HG03095 (cell line): ENCODE data around the gene IZUMO3.
"Not testable (repeated sequence)": the region's sequence is repeated elsewhere in the genome, so short reads cannot be mapped to it uniquely, and the experiment has no call there.

Source experiments
- ATAC-seq: cut with Tn5 transposase; IDR thresholded peaks from one replicate; pipeline ENCODE4 v1.9.1; 2021; ENCODE audit warnings: moderate library complexity; ENCODE audit not compliant: unreplicated experiment

The IZUMO3 gene, protein sequence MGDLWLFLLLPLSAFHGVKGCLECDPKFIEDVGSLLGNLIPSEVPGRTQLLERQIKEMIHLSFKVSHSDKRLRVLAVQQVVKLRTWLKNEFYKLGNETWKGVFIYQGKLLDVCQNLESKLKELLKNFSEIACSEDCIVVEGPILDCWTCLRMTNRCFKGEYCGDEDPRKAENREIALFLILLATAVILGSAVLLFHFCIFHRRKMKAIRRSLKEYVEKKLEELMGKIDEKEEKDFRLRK

DNA sequence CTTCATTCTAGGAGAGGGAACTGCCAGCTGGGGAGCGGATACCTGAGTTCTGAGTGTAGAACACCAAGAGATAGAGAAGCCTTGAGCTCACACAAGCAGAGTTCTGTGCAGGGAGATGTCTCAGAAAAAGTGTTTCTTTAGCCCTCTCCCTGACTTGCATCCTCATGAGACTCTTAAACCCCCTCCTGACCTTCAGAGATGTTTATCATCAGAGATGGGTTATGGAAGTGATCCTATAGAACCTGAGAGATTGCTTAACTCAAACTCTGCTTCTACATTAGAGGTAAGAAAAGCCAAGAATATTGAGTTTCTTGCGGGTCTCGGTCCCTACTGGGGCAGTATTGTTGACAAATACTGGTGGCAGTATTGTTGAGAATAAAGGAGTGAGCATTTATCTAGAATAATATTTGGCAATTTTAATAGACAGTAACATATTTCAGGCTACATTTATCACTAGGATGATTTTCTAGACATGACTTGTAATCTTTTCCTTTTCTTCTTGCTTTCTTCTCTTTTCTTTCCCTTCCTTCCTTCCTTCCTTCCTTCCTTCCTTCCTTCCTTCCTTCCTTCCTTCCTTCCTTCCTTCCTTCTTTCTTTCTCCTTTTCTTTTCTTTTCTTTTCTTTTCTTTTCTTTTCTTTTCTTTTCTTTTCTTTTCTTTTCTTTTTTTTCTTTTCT is at the start of gene IZUMO3:
IZUMO3 (minus strand) TSS at position 51 of the 676 bp plus-strand sequence. CDS start 248 bp downstream, outside the sequence.
- no peak for ATAC-seq

DNA sequence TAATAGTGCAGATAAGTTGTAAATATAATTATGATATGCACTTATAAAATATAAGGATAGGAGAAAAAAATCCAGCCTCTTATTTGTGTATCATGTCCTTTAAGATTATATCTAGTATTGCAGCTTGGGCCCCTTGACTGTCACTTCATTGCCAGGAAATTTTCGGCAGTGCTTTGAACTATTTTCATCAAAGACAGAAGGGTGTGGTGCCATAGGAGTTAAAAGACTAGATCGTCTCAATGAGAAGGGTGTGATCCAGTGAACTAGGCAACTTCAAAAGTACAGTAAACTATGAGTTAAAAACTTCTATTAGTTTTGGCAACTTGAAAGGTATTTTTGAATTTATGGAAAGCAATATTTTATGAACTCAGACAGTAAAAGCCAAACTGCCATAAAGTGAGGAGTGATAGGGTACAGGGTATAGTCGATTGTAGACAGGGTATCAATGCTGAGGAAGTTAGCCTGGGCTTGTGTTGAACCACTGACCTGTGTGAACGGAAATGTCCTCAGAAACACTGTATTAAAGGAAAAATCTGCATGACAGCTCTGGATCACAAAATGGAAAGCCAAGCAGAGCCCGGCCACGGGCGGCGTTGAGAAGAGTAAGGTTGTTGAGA is 48.6 kb upstream of the IZUMO3 start:
- no peak for ATAC-seq

DNA sequence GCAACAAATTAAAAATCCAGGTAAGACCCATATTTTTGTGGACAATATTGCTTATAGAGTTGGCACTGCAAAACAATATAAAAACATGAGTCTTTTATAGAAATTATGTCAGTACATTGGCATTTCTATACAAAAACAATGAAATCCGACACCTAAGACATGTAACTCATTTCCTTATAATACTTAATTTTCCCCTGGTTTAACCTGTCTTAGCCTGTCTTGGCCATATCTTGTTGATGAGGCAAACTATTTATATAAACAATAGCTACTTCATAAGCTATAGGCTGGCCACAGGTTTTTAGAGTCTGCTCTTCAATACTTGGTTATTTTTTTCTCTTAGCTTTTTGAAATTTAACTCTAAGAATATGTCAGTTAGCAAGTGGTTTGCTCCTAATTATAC is 44.7 kb upstream of the IZUMO3 start:
- no peak for ATAC-seq

DNA sequence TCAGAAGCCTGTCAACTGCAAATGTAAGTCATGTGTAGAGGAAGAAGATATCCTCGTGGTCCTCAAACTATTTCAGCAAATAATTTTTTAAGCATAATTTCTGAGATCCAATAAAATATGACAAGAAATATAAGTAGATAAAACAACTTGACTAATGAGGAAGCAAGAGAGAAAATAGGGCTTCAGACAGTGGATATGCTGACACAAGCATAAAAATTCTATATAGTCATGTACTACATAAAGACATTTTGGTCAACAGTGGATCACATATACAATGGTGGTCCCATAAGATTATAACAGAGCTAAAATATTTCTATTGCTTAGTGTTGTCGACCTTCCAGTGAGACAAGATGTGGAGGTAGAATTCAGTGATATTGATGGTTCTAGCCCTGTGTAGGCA is 42.2 kb upstream of the IZUMO3 start:
- ATAC-seq, result no peak

DNA sequence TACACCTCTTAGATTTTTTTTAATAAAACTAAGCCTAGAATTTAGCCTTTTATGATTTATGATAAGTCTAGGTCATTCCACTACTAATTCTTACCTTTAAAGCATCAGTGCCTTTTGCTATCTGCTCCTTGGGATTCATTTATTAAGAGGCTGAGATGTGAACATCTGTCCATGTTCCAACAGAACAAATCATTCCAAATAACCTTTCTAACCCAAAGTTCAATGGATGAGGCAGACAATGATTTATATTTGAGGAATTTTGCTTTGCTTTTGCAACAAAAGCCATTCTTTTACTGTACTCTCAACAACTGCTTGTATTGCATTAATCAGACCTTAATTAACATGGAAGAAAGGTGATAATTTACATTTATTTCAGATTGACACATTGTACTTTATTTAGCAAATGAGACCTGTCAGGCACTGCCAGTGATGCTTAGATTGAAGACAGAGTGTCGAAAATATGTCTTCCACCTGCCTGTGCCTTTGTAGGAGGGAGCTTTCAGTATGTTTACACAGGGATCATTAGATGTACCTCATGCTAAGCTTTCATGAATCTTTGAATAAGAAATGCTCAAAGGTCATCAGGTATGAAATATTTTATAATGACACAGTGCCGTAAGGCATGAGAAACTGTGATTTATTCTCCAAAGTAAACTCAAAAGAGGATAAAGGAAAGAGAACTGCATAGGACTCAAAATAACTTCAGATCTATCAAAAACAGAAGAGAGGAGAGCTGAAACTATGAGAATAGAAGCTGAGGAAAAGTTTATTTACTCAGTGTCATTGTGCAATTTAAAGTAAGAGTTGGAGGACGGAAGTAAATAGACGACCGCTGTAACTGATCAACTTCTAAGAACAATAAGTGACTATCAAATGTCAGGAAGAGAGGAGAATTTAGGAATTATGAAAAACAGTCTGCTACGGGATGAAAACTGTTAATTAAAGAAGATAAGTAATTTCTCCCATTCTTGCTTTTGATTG is 36.7 kb upstream of the IZUMO3 start:
- ATAC-seq, result no peak

DNA sequence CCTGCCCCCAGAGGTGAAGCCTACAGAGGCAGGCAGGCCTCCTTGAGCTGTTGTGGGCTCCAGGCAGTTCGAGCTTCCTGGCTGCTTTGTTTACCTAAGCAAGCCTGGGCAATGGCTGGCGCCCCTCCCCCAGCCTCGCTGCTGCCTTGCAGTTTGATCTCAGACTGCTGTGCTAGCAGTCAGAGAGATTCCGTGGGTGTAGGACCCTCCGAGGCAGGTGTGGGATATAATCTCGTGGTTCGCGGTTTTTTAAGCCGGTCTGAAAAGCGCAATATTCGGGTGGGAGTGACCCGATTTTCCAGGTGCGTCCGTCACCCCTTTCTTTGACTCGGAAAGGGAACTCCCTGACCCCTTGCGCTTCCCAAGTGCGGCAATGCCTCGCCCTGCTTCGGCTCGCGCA is 34.3 kb upstream of the IZUMO3 start:
- not testable (repeated sequence) for ATAC-seq

DNA sequence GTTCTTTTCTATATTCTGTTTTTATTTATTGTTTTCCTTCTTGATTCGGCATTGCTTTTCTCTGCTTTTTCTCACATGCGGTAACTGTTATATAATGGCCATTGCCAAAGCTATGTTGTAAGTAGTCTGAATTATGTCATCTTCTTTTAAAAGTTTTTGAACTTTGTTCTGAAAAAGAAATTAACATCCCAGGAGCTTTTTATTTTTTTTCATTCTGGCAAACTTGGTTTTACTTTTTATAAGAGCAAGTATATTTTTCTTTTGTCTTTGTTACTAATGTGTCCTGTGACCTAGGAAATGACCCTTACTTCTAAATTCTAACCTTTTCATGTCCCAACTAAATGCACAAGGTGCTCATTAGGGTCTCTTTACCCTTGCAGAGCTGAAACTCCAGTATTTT is 26.7 kb upstream of the IZUMO3 start:
- ATAC-seq, result no peak

DNA sequence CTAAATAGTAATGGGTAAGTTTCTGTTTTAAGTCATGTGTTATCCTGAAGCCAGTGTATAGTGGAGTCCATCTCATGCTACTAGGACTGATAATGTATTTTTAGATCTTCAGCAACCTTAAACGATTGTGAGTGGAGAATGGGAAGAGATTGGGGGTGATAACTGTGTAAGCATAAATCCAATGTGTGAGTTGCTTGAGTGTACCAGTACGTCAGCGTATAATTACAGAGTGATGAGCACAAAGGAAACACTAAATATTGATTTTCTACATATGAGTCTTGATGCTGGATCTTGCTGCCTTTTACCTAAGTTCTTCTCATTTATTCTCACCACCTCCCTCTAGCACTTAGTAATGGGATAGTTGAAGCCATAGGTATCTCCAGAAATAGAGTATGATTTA is 16.3 kb upstream of the IZUMO3 start:
- ATAC-seq, result no peak

DNA sequence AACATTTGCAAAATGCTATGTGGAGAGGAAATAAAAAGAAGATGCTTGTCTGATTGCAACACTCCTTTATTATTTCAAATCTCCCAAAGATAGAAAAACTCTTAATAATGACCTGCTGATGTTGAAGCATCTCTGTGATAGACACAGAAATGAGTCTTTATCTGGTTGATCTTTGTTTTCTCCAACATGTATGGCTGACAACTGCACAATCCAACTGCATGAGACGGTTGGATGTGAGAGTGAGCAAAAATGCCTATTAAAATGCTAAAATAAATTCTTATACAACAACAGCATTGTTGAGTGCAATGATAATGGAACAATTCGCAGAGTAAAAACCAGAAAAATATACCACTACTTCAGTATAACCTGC is 7.5 kb upstream of the IZUMO3 start:
- ATAC-seq, result no peak

DNA sequence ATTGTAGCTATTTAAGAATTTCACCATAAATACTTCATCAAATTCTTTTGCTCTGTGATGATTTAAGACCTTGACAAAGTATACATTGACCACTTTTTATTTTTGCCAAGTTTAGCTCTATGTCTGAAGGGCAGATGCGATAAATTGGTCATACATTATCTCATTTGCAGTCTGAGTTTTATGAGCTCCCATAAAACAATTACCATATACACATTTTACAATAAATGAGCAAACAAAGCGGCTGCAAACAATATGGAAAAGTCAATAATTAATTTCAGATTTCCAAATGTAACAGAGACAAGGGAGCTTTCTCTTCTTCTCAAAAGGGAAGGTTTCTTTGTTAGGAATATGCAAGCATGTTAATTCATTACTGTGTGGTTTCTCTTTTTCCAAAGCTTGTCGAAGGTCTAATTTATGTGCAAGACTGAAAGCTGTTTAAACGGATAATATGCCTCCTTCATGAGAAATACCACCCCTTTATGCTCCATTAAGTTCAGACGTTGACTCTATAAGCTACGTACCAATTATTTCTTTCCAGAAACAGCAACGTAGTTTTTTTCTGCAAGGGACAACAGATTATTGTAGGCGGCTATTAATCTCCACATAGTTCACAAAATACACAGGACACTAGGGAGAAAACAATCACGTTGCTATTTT is 7.0 kb upstream of the IZUMO3 start:
- ATAC-seq, result no peak

DNA sequence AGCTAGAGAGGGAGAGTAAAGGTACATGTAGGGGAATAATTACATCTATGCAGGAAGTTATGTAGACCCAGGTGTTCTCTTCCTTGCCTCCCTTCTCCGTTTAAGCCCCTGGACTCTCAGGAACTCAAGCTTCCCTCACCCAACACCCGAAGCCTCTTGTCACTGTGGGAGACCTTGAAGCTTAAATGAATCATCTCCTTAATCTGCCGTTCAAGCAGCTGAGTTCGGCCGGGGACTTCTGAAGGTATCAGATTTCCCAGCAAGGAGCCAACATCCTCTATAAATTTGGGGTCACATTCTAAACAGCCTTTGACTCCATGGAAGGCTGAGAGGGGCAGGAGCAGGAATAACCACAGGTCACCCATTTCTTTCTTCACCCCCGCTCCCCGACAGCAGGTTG is 412 bp downstream of the IZUMO3 start:
- no peak for ATAC-seq

DNA sequence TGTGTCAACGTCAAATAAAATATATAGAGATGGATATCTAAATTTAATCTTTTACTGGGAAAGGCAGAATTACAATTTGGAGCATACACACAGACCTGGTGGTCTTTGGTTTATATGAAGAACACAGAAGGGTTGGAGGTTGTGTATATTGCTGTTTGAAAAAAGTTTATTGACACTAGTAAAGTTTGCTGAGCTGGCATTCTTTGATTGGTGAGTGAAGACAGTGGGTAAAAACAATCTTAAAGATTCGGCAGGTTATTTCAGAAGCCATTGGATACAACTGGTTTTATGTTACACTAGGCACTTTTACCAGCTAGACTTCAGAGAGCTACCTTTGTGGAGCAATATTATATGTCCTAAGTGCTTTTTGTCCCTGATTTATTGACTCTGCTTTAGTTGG is 27.2 kb downstream of the IZUMO3 start:
- ATAC-seq, result no peak

DNA sequence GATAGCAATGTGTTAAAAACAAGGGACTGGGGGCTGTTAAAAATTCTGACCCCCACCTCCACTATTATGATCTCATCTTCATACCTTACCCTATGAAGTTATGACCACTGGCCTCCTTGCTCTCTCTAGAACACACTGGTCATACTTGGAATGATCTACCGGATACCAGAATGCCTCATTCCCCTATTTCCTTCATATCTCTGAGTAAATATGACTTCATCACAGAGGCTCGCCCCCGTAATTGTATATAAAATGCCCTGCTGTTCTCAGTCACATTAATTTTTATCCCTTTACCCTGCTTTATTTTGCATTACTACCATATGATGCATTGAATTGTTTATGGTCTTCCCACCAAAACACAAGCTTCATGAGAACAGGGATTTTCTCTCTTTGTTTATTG is 29.2 kb downstream of the IZUMO3 start:
- ATAC-seq, result no peak

DNA sequence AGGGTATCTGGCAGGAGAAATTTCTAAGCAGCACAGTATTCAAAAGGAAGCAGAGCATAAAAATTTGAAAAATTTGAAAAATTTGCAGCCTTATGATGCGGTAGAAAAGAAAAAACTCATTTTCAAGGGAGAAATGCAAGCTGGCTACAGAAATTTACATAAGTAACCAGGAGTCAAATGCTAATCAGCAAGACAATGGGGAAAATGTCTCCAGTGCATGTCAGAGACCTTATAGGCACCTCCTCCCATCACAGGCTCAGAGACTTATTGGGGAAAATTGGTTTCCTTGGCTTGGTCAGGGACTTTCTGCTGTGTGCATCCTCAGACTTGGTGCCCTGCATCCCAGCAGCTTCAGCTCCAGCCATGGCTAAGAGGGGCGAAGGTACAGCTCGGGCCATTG is 35.8 kb downstream of the IZUMO3 start:
- no peak for ATAC-seq

DNA sequence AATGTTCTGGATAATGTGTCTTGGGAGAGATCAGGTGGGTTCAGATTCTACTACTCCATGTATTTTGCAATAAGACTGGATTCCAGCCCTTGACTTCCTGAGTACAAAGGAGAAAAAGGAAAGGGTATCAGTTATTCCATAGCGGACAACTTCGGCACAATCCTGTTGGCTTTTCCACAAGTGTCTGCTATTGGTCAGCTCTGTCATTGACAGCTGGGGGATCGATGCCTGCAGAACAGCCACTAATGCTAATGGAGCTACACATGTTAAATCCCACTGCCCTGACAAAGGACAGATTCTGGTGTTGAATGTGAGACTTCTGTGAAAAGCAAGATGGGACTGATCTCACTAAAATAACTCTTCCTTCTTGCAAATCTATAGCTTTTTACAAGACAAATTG is 41.2 kb downstream of the IZUMO3 start:
- ATAC-seq, result no peak

DNA sequence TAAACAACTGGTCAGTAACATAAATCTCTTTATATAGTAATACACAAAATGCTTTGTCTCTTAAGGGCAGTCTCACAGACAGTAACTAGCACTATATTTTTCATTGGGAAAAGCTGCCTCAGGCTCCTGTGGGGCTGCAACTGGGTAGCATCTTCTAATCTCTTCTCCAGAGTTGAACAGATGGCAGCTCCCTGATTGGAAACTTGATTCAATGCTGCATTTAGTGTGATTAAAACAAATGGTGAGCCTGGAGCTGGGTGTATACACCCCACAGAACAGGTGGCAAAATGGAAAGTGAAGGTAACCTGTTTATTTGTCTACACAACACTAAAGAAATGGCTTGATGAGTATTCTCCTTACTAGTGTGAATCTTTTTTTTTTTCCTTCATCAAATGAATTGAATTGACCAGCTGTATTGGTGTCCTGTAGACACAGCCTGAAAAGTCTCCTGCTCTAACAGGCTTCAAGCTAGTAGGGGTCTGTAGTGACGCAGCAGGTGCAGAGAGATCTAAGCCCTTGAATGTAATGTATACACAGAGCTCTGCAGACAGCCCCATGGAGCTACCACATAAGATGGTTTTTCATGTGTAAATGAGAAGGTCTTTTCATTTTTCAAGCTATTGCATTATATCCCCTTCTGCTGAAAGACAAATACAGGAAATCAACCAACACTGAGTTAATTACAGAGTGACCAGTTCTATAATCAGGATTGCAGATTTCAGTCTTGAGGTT is 43.3 kb downstream of the IZUMO3 start:
- no peak for ATAC-seq

DNA sequence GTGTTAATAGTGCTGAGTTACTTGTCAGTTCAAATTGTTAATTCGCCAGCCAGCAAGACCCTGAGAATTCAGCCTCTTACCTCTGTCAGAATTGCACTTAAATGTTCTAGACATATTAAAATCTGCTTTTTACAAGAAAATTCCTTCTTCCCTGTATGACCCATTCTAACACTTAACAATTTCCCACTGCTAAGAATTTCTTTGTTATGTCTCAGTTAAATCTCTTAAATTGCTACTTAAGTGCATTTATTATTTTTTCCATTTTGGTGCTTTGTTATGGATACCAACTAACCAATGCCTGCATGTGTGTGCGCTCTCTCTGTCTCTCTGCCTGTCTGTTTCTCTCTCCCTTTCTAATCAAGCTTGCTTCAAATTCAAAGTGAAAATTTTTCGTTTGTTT is 44.9 kb downstream of the IZUMO3 start:
- ATAC-seq, result no peak

DNA sequence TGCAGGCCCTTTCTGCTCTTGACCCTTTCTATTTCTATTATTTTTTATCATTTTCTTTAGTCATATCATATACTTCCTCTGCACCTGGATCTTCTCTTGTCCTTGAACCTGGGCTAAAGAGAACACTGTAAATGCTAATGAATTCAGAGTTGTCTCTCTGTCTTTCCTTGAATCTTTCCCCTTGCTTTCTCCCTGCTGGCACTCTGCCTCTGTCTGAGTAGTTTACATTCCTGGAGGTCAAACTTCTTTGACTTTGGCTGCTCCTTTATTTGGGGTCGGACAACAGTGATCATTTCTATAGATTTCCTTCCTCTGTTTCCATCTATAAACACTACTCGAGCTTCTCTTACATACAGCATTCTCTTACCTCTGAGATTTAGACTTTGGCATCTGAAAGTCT is 47.1 kb downstream of the IZUMO3 start:
- no peak for ATAC-seq

DNA sequence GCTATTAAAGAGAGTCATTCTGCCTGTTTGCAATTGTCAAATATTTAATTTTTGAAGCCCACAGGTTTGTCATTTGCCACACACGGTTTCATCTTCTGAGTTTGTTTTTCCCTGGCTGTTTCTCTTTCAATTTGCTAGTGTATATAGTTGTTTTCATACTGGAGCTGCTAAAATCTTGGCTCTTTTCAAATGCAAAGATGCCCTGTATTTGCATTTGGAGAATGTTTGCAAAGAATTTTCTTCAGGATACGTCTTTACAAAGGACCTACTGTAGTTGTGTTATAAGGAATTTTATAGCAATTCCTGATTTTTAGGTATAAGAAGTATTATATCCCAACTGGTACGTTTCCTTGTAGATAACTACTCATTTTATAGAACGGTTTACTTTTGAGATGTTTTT is 48.0 kb downstream of the IZUMO3 start:
- no peak for ATAC-seq
